HG03469 (cell line): ENCODE results near the gene CHRDL2.

Source experiments
- ATAC-seq: cut with Tn5 transposase; IDR thresholded peaks from one replicate; pipeline ENCODE4 v1.9.1; 2021; ENCODE audit warnings: mild to moderate bottlenecking, moderate library complexity, moderate number of reproducible peaks; ENCODE audit not compliant: unreplicated experiment

The CHRDL2 gene

GRCh38 chr11:74748211-74749126 is 17.2 kb upstream of the CHRDL2 start, which contains the start of gene RNF169:
TSS of gene RNF169 (plus strand) at chr11:74748849. CDS start at chr11:74748881, 32 bp downstream.
- ATAC-seq: peak; percentile 93

- ATAC-seq: no peak
These were observed 15.6 kb upstream of the CHRDL2 start for GRCh38 chr11:74746868-74747267.

- no peak for ATAC-seq
These were observed 13.1 kb upstream of the CHRDL2 start for GRCh38 chr11:74744277-74744676.

- ATAC-seq: no peak
These were observed 12.4 kb upstream of the CHRDL2 start for GRCh38 chr11:74743640-74744039.

GRCh38 chr11:74742070-74742469 is 10.8 kb upstream of the CHRDL2 start:
- ATAC-seq: no peak

GRCh38 chr11:74739546-74740270 is 8.5 kb upstream of the CHRDL2 start:
- no peak for ATAC-seq

GRCh38 chr11:74736031-74736430 is 4.8 kb upstream of the CHRDL2 start:
- no peak for ATAC-seq

GRCh38 chr11:74735365-74735928 is 4.2 kb upstream of the CHRDL2 start:
- no peak for ATAC-seq

- no peak for ATAC-seq
These were observed 3.3 kb upstream of the CHRDL2 start for GRCh38 chr11:74734559-74734925.

GRCh38 chr11:74730571-74731260 is 510 bp downstream of the CHRDL2 start:
- no peak for ATAC-seq

- no peak for ATAC-seq
These were observed 1.8 kb downstream of the CHRDL2 start for GRCh38 chr11:74729397-74729796.

- no peak for ATAC-seq
These were observed 4.6 kb downstream of the CHRDL2 start for GRCh38 chr11:74726547-74727182.

GRCh38 chr11:74725701-74726100 is 5.5 kb downstream of the CHRDL2 start:
- ATAC-seq: no peak

- ATAC-seq: no peak
These were observed 7.7 kb downstream of the CHRDL2 start for GRCh38 chr11:74723511-74723910.

- no peak for ATAC-seq
These were observed 9.8 kb downstream of the CHRDL2 start for GRCh38 chr11:74721479-74721835.

GRCh38 chr11:74720596-74721478 is 10.4 kb downstream of the CHRDL2 start:
- ATAC-seq: no peak

GRCh38 chr11:74719011-74719410 is 12.2 kb downstream of the CHRDL2 start:
- no peak for ATAC-seq

GRCh38 chr11:74717221-74717969 is 13.8 kb downstream of the CHRDL2 start:
- no peak for ATAC-seq

GRCh38 chr11:74714904-74715303 is 16.3 kb downstream of the CHRDL2 start:
- ATAC-seq: no peak
